GM18505 (cell line): ENCODE measurements around the gene LNX1.

Experiments used
- ATAC-seq: cut with Tn5 transposase; IDR thresholded peaks from one replicate; pipeline ENCODE4 v1.9.1; 2021; ENCODE audit not compliant: unreplicated experiment
- POLR2A ChIP-seq: IDR thresholded peaks from 4 replicates; pipeline ENCODE4 v1.6.1; 2011; ENCODE audit warnings: borderline replicate concordance; ENCODE audit not compliant: insufficient read depth, insufficient read length; ENCODE audit errors: extremely low read depth

Gene LNX1

DNA sequence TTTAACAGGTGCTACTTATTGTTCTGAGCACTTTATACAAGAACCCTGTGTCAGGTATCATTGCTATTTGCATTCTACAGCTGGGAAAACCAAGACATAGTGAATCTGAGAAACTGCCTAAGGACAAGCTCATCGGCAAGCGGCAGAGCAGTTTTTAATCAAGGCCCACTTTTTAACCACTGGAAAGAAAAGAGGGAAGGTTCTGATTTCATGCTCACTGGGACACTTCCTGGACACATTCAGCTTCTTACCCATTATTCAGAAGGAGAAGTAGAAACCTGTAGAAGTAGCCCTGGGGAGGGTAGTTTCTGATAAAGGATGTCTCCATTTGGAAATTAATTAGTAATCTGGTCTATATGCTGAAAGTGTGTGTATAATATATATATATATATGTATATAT lies 2.5 kb upstream of the LNX1 start:
- no peak for TF ChIP-seq POLR2A
- no peak for ATAC-seq

DNA sequence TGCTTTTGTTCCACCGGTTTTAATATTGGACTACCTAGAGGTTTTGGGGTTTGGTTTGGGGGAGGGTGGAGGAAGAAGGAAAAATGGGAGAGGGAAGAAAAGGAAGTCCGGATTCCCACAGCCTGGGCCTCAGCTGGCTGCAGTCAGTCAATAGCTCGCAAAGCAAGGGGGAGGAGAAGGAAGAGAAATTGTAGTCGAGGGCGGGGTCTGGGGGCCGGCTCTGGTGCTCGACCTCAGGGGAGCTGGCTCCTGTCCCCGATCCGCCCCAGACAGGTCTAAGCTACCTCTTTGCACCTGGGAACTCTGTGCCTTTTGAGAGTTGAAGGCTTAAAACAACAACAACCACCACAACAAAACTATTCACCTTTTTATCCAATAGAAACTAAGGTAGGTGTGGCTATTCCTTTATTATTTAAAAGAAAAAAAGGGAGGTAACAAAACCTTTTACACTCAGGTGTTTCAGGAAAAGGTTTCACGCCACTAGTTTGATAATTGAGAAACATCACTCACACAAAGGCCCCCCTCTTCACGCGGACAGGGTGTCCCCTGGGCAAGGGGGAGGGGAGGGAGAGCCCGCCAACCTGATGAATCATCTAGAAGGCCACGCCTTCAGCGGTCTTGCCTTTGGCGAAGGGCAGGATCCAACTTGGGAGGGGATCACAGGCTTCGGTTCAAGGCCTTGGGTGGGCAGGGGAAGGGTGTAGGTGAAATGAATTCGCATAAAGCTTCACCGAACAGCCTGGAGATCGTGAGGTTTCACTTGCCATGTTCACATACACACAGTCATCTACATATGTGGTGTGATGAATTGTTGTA lies 1.6 kb upstream of the LNX1 start:
- no peak for TF ChIP-seq POLR2A
- no peak for ATAC-seq

DNA sequence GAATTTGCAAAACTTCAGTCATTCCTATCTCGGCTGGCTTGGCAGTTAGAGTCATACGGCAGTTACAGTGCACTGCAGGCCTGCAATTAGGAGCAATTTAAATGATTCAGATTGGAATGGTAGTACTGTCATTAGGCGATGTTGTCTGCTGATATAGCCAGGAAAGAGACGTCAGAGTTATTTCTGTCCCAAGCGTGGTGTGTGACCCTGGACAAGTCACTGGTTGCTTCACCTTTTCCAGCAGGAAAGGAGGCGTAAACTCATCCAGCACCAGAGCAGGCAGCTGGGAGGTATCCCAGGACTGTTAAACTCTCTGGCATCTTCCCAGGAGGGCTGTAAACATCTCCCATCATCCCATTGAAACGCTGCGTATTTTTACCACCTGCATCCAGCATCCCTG lies 836 bp upstream of the LNX1 start:
- ATAC-seq, result no peak
- no peak for TF ChIP-seq POLR2A

DNA sequence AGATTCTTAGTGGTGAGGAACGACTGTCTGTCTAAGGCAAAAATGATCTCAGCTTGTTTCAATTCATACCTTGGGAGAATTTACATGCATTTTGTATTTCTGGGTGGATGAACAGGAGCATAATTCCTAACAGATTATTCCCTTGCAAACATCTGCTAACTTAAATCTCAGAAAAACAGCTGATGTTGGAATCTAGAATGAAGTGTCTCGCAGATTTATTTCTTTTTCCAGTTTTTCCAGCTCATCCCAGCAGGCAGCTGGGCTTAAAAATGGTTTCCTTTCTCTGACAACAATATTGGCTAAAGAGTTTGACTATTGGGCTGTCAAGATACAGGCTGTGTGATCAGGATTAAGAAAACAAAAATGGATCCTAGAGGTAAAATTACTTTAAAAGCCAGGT lies 1.1 kb downstream of the LNX1 start:
- TF ChIP-seq POLR2A, result no peak
- ATAC-seq, result no peak

DNA sequence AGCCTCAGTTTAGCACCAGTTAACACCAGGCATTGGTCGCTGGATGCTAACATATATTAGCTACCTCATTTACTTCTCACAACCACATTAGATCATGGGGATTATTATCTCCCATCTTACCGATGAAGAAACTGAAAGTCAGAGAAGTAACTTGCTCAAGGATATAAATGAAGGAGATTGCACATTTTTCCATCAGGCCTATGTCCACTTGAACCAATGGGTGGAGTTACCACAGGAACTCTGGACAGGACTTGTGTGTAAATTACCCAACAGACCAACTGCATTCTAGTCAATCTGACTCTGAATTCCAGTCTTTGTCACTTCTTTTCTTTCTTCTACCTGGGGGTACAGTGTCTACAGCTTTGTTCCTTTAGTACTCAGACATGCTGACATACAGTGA lies 1.8 kb downstream of the LNX1 start:
- no peak for ATAC-seq
- TF ChIP-seq POLR2A, result no peak

DNA sequence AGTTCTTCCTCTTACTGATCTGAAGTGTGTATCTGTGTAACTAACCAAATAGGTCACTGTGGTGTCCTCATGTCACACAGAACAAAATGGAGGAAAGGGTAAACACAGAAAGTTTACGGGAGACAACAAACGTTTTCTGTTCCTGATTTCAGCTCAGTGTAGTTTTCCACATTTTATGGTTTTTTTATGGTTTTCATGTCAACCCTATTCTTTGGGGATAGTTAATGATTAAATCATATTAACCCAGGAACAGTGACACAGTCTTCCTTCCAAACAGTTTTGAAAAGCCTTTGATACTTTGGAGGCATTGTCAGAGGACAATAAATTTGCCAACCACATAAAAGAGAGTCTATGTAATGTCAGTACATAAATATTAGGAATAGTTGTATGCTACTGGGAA lies 4.2 kb downstream of the LNX1 start:
- ATAC-seq, result no peak
- no peak for TF ChIP-seq POLR2A

DNA sequence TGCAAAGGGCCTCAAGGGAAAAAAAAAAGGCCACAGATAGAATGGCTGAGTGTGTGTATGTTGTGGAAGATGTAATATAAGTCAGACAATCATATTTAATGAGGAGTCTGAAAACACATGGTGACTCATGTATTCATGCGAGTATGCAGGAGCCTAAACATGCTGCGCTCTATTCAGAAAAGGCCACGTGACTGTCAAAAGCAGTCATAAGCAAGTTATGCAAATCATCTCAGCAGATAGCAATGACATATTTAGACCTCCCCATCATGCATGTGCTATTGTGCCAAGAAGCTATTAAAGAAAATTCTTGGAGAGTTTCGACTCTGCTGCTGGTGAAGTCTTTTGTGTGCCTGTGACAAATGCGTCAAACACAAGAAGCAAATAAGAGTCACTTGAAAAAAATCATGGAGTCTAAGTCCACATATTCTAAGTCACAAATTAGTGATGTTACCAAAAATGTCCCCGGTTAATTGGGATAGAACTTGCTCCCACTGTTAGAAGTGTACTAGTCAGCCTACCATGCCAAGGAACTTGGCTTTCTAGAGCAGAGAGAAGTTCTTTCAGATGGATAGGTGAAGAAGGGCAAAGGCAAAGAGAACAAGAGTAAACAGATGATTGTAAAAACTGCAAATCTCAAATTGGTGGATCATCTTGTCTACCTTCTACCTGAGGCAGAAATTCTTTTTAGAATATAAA lies 5.0 kb downstream of the LNX1 start:
- ATAC-seq, result no peak
- TF ChIP-seq POLR2A, result no peak

DNA sequence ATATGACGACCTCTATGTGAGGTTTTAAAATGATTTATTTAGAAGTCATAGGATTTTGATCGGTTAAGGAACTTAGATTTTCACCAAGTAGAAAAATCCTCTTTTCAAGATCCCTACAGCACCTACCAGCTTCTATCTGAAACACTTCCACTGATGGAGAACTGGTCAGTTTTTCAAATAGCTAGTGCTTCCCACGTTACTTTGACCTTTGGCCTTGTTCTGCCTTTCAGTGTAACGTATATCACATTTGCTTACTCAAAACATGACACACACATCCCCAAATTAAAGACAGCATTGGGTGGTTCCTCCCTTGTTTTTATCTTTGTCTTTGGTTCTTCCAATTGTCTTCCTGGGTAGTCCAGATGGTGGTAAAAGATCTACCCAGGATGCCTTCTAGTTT lies 6.6 kb downstream of the LNX1 start:
- TF ChIP-seq POLR2A, result no peak
- ATAC-seq, result no peak

DNA sequence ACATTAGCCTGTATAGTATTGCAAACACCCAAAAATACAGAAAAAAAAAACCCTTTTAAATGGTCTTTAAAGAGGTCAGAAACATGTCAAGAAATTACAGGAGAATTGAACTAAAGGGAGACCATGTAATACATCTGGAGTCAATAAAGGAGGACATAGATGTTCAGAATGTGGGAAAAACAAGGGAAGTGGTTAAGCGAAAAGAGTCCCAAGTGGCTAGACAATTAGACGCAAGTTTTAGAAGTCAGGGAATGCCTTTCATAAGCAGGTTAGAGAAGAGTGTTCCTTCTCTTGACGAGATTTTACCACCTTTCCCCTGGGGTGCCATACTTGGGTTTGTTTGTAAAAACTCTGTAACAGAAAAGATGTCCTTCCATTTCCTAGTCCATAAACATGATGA lies 7.8 kb downstream of the LNX1 start:
- no peak for TF ChIP-seq POLR2A
- no peak for ATAC-seq

DNA sequence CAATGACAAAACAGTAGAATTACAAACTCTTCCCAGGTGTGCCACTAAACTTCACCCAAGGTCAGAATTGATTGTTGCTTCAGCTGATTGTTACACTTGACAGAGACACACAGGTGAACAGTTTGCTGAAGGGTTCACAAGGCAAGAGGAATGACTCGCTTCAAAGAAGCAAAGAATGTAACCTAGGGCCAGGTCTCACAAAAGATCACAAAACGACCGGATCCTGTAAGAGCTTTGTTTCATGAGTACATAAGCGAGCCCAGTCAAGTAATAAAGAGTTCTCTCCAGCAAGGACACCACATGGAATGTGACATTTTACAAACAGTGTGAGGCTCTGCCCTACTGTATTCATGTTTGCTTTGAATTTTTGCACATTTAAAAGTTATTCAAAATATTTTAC lies 9.1 kb downstream of the LNX1 start:
- no peak for ATAC-seq
- TF ChIP-seq POLR2A, result no peak

DNA sequence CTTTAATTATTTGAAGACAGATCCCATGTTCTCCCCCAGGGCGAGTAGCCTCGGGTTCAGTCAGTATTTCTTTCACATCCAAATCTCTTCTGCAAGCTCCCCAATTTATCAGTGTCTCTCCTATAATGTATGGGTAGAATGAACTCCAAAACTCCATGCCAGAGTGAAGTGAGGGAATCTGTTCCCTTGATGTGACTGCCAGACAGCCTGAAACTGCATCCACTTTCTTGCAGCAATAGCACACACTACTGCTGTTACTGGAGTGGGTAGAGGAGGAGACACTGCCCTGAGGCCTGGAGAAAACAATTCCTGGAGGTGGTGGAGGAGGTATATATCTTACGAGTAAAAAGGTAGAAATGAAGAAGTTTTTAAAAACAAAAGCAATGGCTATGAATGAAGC lies 11.0 kb downstream of the LNX1 start:
- ATAC-seq, result no peak
- no peak for TF ChIP-seq POLR2A

DNA sequence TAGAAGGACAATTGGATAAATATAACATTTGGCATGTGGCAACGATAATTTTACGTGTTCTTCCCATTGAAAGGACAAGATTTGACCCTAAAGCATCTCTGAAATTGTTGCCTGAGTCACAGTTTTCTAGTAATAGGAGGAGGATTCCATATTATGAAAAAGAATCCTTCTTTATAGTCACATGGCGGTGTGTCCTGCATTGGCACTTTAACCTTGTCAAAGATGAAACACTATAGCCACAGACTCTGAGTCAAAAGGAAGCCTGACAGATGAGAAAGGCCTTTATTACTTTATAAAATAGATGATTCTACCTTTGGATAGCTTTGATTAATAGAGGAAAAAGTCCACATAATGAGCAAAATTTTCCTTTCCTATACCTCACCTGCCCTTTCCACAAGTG lies 11.5 kb downstream of the LNX1 start:
- TF ChIP-seq POLR2A, result no peak
- no peak for ATAC-seq

DNA sequence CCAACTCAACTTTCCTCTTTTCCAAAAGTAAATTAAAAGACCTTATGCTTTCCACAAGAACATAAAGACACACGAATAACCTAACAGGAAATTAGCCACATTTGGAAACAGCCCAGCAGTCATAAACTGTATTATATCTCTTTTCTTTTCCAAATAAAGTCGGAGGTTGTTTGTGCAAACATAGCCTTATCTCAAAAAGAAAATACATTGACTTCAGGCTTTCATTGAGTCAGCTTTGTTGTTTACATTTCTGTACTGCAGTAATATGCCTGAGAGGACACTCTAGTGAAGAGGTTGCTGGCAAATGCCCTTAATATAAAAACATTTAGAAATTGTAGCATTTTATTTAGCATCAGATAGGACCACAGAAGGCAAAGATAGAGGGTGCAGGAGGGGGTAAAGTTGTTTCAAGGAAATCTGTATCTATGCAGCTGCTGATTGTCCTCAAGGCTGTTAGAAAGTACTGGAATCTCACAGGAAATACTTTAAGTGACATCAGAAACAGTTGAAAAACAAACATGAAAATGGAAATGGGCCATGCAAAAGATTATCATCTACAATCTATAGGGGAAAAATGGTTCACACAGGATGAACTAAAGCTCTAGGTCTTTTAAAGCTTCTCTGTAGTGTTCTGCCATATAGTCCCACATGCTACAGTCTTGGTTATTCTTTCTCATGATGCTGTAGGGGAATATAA lies 14.5 kb downstream of the LNX1 start:
- ATAC-seq, result no peak
- no peak for TF ChIP-seq POLR2A
